HepG2 (cell line): ENCODE data around the gene SPACA9. TPM values are rescaled to one million over a fixed set of nuclear protein-coding genes. Genes with fewer than 3 reads are reported as not detected.

ENCODE experiments used
- ATAC-seq: fragments of 200-7000 bp; cut with Tn5 transposase; 3 replicates; pipeline ENCODE4 v1.9.1; 2020; ENCODE audit warnings: mild to moderate bottlenecking, moderate library complexity
- BruUV-seq: library from RNA; stranded (reverse); fragments of 400-500 nt; replicated peaks from 2 replicates; lab custom pipeline; 2021; lab: Mats Ljungman, UMichigan
- CTCF ChIA-PET: fragments of 300-600 bp; formaldehyde crosslinking; extraction: SDS; loops from one replicate; lab custom pipeline; 2021; ENCODE audit warnings: low total read pairs, inconsistent platforms, low intra/inter-chr PET ratio; lab: Yijun Ruan, JAX
- POLR2A ChIA-PET: fragments of 350-600 bp; sonication (Branson Sonifier 250); formaldehyde crosslinking; loops from one replicate; lab custom pipeline; 2020; ENCODE audit warnings: antibody characterized with exemption, inconsistent platforms; lab: Yijun Ruan, JAX
- DNase-seq: peaks from one replicate; pipeline ENCODE4 v3.0.0-alpha.2; 2015; ENCODE audit warnings: low spot score
- FAIRE-seq: peaks from 3 replicates; lab custom pipeline; 2011; peaks lifted over from hg19 to GRCh38; lab: Jason Lieb, UNC
- H2AFZ ChIP-seq: one replicate; pipeline ENCODE4 v1.6.1; 2011; ENCODE audit warnings: low read length, inconsistent platforms
- H3K27ac ChIP-seq: fragments of 300-600 bp; 3 replicates; pipeline ENCODE4 v1.8.0; 2011; ENCODE audit warnings: mixed run types, mild to moderate bottlenecking, mixed read lengths, low read length, inconsistent platforms; ENCODE audit not compliant: insufficient read depth; ENCODE audit errors: extremely low read length
- H3K27me3 ChIP-seq, 2 experiments: fragments of 200-600 bp in 1 of 2; 2 replicates in 1 of 2; 3 replicates in 1 of 2; pipeline versions ENCODE4 v1.6.0 to v1.8.0; 2011; ENCODE audit warnings: low read length in 2 of 2, mild to moderate bottlenecking in 2 of 2, moderate library complexity in 2 of 2, inconsistent platforms in 1 of 2; ENCODE audit not compliant: insufficient read depth in 2 of 2, control insufficient read depth in 1 of 2
- H3K36me3 ChIP-seq, 2 experiments: fragments of 200-600 bp in 1 of 2; replicated peaks in 1 of 2; 2 replicates in 1 of 2; 3 replicates in 1 of 2; pipeline versions ENCODE4 v1.5.1 to v1.8.0; 2011; ENCODE audit warnings: low read length in 2 of 2, inconsistent platforms in 1 of 2; ENCODE audit not compliant: insufficient read depth in 2 of 2, control insufficient read depth in 1 of 2
- H3K4me1 ChIP-seq: 2 replicates; pipeline ENCODE4 v1.5.1; 2012; ENCODE audit warnings: low read length, inconsistent platforms; ENCODE audit not compliant: insufficient read depth
- H3K4me2 ChIP-seq: 2 replicates; pipeline ENCODE4 v1.6.0; 2011; ENCODE audit warnings: low read depth, low read length, inconsistent platforms
- H3K4me3 ChIP-seq, 3 experiments: fragments of 200-600 bp in 1 of 3; sonication (generic), shearing (Covaris generic) in 1 of 3; replicated peaks in 1 of 3; 2 replicates each; pipeline ENCODE4 v1.5.1; 2011 to 2016; ENCODE audit warnings: low read length in 3 of 3, inconsistent platforms in 2 of 3, low read depth in 2 of 3, mild to moderate bottlenecking in 2 of 3, control low read depth in 1 of 3, mixed read lengths in 1 of 3; ENCODE audit not compliant: insufficient read depth in 1 of 3
- H3K79me2 ChIP-seq: one replicate; pipeline ENCODE4 v1.6.1; 2011; ENCODE audit warnings: low read length, inconsistent platforms; ENCODE audit not compliant: insufficient read depth
- H3K9ac ChIP-seq: 2 replicates; pipeline ENCODE4 v1.6.0; 2011; ENCODE audit warnings: mild to moderate bottlenecking, low read depth, low read length, inconsistent platforms; ENCODE audit not compliant: insufficient read depth
- H3K9me3 ChIP-seq: 2 replicates; pipeline ENCODE4 v1.5.1; 2012; ENCODE audit warnings: mild to moderate bottlenecking, low read length
- H4K20me1 ChIP-seq: 2 replicates; pipeline ENCODE4 v1.6.0; 2011; ENCODE audit warnings: inconsistent platforms, mild to moderate bottlenecking, low read length, moderate library complexity; ENCODE audit not compliant: insufficient read depth
- BCL6 ChIP-seq: IDR thresholded peaks from 2 replicates; pipeline ENCODE4 v1.6.1; 2016; ENCODE audit warnings: missing genetic modification reagents, missing compliant biosample characterization
- HNF4G ChIP-seq, 2 experiments: sonication (generic) in 1 of 2; formaldehyde crosslinking in 1 of 2; IDR thresholded peaks; 2 replicates each; pipeline versions ENCODE4 v1.4.0 to v1.6.1; 2011 to 2020; ENCODE audit warnings: borderline replicate concordance in 2 of 2, low read depth in 2 of 2, mild to moderate bottlenecking in 2 of 2, low read length in 1 of 2, missing genetic modification reagents in 1 of 2, moderate library complexity in 1 of 2
- KDM6A ChIP-seq: IDR thresholded peaks from 2 replicates; pipeline ENCODE4 v1.6.1; 2016; ENCODE audit warnings: low read depth
- NAIF1 ChIP-seq: sonication (generic); formaldehyde crosslinking; IDR thresholded peaks from 2 replicates; pipeline ENCODE4 v1.5.0; 2020; ENCODE audit warnings: mild to moderate bottlenecking, missing genetic modification reagents, borderline replicate concordance
- NCOA2 ChIP-seq: sonication (generic); formaldehyde crosslinking; IDR thresholded peaks from 2 replicates; pipeline ENCODE4 v1.8.0; 2022; ENCODE audit warnings: inconsistent platforms
- SIX4 ChIP-seq: sonication (generic); formaldehyde crosslinking; IDR thresholded peaks from 2 replicates; pipeline ENCODE4 v1.4.0; 2020; ENCODE audit warnings: missing genetic modification reagents
- XRCC5 ChIP-seq: fragments of 200-400 bp; formaldehyde crosslinking; optimal IDR thresholded peaks from 2 replicates; pipeline ENCODE3; 2017; ENCODE audit warnings: mild to moderate bottlenecking, low read length
- ZIK1 ChIP-seq: sonication (generic); formaldehyde crosslinking; IDR thresholded peaks from 2 replicates; pipeline ENCODE4 v1.5.0; 2020; ENCODE audit warnings: mild to moderate bottlenecking, low read depth, missing genetic modification reagents, borderline replicate concordance
- ZNF10 ChIP-seq: sonication (generic); formaldehyde crosslinking; IDR thresholded peaks from 2 replicates; pipeline ENCODE4 v1.4.0; 2020; ENCODE audit warnings: mild to moderate bottlenecking, low read depth, missing genetic modification reagents, borderline replicate concordance
- ZNF549 ChIP-seq: sonication (generic); formaldehyde crosslinking; IDR thresholded peaks from 2 replicates; pipeline ENCODE4 v1.5.0; 2020; ENCODE audit warnings: missing genetic modification reagents
- ZNF773 ChIP-seq: sonication (generic); formaldehyde crosslinking; IDR thresholded peaks from 2 replicates; pipeline ENCODE4 v1.4.0; 2020; ENCODE audit warnings: missing genetic modification reagents, borderline replicate concordance
- WGBS: methylation state at CpG from one replicate; pipeline ENCODE4 v1.1.6; 2017; ENCODE audit warnings: low lambda C conversion rate; 5-methylcytosine and 5-hydroxymethylcytosine counted together
- in situ Hi-C: cut with HindIII; loops from 2 replicates; pipeline ENCODE4 v1.10.0; 2017; ENCODE audit warnings: low pct_unique_long_range_greater_than_20kb; ENCODE audit not compliant: extremely low pct_ligation_motif_present
- intact Hi-C: fragments of 100-400 bp; cut with micrococcal nuclease; formaldehyde crosslinking; loops from one replicate; pipeline ENCODE4 v1.10.0; 2022; ENCODE audit not compliant: unreplicated experiment
- polyA plus RNA-seq, 8 experiments: library from polyadenylated mRNA; depleted of rRNA in 3 of 8; stranded (reverse) in 7 of 8; unstranded in 1 of 8; fragments of >200 nt; fragmentation: Illumina TruSeq in 4 of 8; extraction: Trizol in 4 of 8; gene quantifications; 2 replicates each; pipeline versions ENCODE4 v1.2.1 to v1.2.3, GENCODE V29; 2011 to 2016; ENCODE audit warnings: low read depth in 4 of 8, missing spikeins in 1 of 8, mixed read lengths in 1 of 8; ENCODE audit not compliant: insufficient read depth in 1 of 8
- total RNA-seq, 5 experiments: library from RNA; depleted of rRNA; stranded (reverse); fragments of >200 nt; fragmentation: Illumina TruSeq; extraction: Trizol; gene quantifications; 2 replicates each; pipeline ENCODE4 v1.2.3, GENCODE V29; 2016; ENCODE audit warnings: low read depth in 1 of 5
- TF ChIP-seq, protein P1 (sequence below): sonication (generic); formaldehyde crosslinking; IDR thresholded peaks from 2 replicates; pipeline ENCODE4 v1.4.0; 2020; ENCODE audit warnings: missing genetic modification reagents, borderline replicate concordance
- TF ChIP-seq, protein P2 (sequence below): sonication (generic); formaldehyde crosslinking; IDR thresholded peaks from 2 replicates; pipeline ENCODE4 v1.5.1; 2020; ENCODE audit warnings: mild to moderate bottlenecking, missing genetic modification reagents, borderline replicate concordance
- TF ChIP-seq, protein P3 (sequence below): sonication (generic); formaldehyde crosslinking; IDR thresholded peaks from 2 replicates; pipeline ENCODE4 v1.4.0; 2020; ENCODE audit warnings: mild to moderate bottlenecking, missing genetic modification reagents

SPACA9 gene
- total and polyA plus RNA-seq, 2 of the 13 experiments (the other 11 are each of a cell fraction or from before 2014, with no cell fraction given) = 0.15 to 0.38 TPM

DNA sequence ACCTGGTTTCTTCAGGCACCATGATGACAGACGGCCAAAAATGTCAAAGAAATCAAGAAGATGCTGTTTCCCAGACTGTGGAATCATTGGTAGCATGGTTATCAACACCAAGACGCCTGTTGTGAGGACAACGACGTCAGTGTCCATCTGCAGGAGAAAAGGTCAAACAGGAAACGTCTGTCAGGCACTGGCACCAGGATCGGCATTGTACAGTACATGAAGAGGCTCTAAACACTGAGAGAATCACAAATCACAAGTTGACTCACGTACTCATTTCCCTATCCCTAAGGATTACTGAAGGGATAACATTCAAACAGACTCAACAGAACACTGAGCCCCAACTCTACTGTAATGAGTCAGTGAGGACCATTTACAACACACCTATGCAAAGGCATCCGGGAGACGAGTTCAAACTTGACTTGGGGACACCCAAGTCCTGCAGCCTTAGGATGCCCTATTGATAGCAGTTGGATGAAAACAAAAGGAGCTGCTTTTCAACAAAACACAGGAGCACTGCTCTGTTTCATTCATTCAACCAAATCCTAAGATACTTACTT, 44.7 kb downstream of the SPACA9 start:
- TF ChIP-seq XRCC5 = no peak
- TF ChIP-seq, protein P1, sequence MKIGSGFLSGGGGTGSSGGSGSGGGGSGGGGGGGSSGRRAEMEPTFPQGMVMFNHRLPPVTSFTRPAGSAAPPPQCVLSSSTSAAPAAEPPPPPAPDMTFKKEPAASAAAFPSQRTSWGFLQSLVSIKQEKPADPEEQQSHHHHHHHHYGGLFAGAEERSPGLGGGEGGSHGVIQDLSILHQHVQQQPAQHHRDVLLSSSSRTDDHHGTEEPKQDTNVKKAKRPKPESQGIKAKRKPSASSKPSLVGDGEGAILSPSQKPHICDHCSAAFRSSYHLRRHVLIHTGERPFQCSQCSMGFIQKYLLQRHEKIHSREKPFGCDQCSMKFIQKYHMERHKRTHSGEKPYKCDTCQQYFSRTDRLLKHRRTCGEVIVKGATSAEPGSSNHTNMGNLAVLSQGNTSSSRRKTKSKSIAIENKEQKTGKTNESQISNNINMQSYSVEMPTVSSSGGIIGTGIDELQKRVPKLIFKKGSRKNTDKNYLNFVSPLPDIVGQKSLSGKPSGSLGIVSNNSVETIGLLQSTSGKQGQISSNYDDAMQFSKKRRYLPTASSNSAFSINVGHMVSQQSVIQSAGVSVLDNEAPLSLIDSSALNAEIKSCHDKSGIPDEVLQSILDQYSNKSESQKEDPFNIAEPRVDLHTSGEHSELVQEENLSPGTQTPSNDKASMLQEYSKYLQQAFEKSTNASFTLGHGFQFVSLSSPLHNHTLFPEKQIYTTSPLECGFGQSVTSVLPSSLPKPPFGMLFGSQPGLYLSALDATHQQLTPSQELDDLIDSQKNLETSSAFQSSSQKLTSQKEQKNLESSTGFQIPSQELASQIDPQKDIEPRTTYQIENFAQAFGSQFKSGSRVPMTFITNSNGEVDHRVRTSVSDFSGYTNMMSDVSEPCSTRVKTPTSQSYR (CRISPR knock-in tag) = no peak
- no peak for TF ChIP-seq BCL6 (CRISPR knock-in tag)
- TF ChIP-seq, protein P2, sequence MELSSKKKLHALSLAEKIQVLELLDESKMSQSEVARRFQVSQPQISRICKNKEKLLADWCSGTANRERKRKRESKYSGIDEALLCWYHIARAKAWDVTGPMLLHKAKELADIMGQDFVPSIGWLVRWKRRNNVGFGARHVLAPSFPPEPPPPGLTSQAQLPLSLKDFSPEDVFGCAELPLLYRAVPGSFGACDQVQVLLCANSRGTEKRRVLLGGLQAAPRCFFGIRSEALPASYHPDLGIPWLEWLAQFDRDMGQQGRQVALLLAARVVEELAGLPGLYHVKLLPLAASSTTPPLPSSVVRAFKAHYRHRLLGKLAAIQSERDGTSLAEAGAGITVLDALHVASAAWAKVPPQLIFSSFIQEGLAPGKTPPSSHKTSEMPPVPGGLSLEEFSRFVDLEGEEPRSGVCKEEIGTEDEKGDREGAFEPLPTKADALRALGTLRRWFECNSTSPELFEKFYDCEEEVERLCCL (CRISPR knock-in tag) = no peak
- no peak for TF ChIP-seq SIX4 (CRISPR knock-in tag)
- no peak for TF ChIP-seq NCOA2 (CRISPR knock-in tag)
- TF ChIP-seq ZIK1 (CRISPR knock-in tag) = no peak
- TF ChIP-seq ZNF10 = no peak
- no peak for TF ChIP-seq NAIF1 (CRISPR knock-in tag)
- TF ChIP-seq, protein P3, sequence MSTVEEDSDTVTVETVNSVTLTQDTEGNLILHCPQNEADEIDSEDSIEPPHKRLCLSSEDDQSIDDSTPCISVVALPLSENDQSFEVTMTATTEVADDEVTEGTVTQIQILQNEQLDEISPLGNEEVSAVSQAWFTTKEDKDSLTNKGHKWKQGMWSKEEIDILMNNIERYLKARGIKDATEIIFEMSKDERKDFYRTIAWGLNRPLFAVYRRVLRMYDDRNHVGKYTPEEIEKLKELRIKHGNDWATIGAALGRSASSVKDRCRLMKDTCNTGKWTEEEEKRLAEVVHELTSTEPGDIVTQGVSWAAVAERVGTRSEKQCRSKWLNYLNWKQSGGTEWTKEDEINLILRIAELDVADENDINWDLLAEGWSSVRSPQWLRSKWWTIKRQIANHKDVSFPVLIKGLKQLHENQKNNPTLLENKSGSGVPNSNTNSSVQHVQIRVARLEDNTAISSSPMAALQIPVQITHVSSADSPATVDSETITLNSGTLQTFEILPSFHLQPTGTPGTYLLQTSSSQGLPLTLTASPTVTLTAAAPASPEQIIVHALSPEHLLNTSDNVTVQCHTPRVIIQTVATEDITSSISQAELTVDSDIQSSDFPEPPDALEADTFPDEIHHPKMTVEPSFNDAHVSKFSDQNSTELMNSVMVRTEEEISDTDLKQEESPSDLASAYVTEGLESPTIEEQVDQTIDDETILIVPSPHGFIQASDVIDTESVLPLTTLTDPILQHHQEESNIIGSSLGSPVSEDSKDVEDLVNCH (CRISPR knock-in tag) = no peak
- no peak for TF ChIP-seq ZNF773 (CRISPR knock-in tag)
- TF ChIP-seq ZNF549 = no peak
- no peak for TF ChIP-seq KDM6A (CRISPR knock-in tag)
- no peak for TF ChIP-seq HNF4G (IDR thresholded peaks at IDR 0.05; ENCODE audit: borderline replicate concordance, low read depth, low read length)
- TF ChIP-seq HNF4G (CRISPR knock-in tag; IDR thresholded peaks at IDR 0.05; ENCODE audit: borderline replicate concordance, low read depth) = no peak
- no peak for DNase-seq
- Histone ChIP-seq H3K36me3 (peaks cover 22 to 85% of the 10 kb centered on the region in 2 experiments), H3K9me3 (no peaks in the 10 kb centered on the region), H2AFZ (no peak overlapping the region), H4K20me1 (no peaks in the 10 kb centered on the region), H3K27me3 (no peaks in the 10 kb centered on the region), H3K4me1 (no peaks in the 10 kb centered on the region), H3K27ac (no peak overlapping the region), H3K79me2 (no peaks in the 10 kb centered on the region), H3K4me3 (no peak overlapping the region), H3K4me2 (no peak overlapping the region), H3K9ac (no peak overlapping the region)
- in situ Hi-C loops = no loop called here
- ATAC-seq = no peak
- ChIA-PET CTCF (no interaction called here), POLR2A (no interaction called here)
- no peak for FAIRE-seq
- WGBS = 97% methylated on average over 9 of the region's 9 CpGs
- intact Hi-C loops = no loop called here
- no TSS peak for BruUV-seq
